Thyroid gland (tissue), 4 donors: Measurements from ENCODE around the gene TRAPPC2L. TPM values are rescaled to one million over a fixed set of nuclear protein-coding genes. Genes with fewer than 3 reads are reported as not detected.

ENCODE experiments used
- DNase-seq, 2 donors: peaks; one replicate each; pipeline ENCODE4 v3.0.0-alpha.2; 2019
- H3K27ac ChIP-seq, 3 donors: fragments of 200-600 bp; sonication (generic); 1 replicate in 2 of 3; 2 replicates in 1 of 3; pipeline ENCODE4 v1.5.1; 2016 to 2019; ENCODE audit warnings: mild to moderate bottlenecking in 1 of 3, moderate library complexity in 1 of 3
- H3K27me3 ChIP-seq: fragments of 200-600 bp; sonication (generic); one replicate; pipeline ENCODE4 v1.5.1; 2019
- H3K36me3 ChIP-seq, 2 donors: fragments of 200-600 bp; sonication (generic); one replicate each; pipeline ENCODE4 v1.5.1; 2016 to 2019
- H3K4me1 ChIP-seq, 2 donors: fragments of 200-600 bp; sonication (generic); one replicate each; pipeline ENCODE4 v1.5.1; 2017 to 2019
- H3K4me3 ChIP-seq, 3 donors: fragments of 200-600 bp; sonication (generic); replicated peaks in 1 of 3; 1 replicate in 2 of 3; 2 replicates in 1 of 3; pipeline ENCODE4 v1.5.1; 2016; ENCODE audit warnings: mild to moderate bottlenecking in 1 of 3
- H3K9me3 ChIP-seq: fragments of 200-600 bp; sonication (generic); one replicate; pipeline ENCODE4 v1.5.1; 2017
- POLR2A ChIP-seq, 2 donors: fragments of 450-650 bp; IDR thresholded peaks; one replicate each; pipeline ENCODE4 v1.6.1; 2017; ENCODE audit warnings: antibody characterized with exemption in 2 of 2, mild to moderate bottlenecking in 2 of 2, moderate library complexity in 1 of 2
- WGBS, 2 donors: methylation state at CpG; one replicate each; pipeline ENCODE4 v1.1.5; 2017; 5-methylcytosine and 5-hydroxymethylcytosine counted together
- intact Hi-C: fragments of 100-400 bp; cut with DNase I; formaldehyde crosslinking; loops from one replicate; pipeline ENCODE4 v1.15.1; 2023
- total RNA-seq, 4 donors: library from RNA; depleted of rRNA; stranded (reverse); fragments of >200 nt; gene quantifications; one replicate each; pipeline ENCODE4 v1.2.3, GENCODE V29; 2016
- TF ChIP-seq, protein P1 (sequence below), 6 experiments: fragments of 200-600 bp in 3 of 6; fragments of 450-650 bp in 3 of 6; sonication (generic) in 3 of 6; IDR thresholded peaks; one replicate each; pipeline ENCODE4 v1.5.1; 2016 to 2019; ENCODE audit warnings: antibody characterized with exemption in 6 of 6, mild to moderate bottlenecking in 2 of 6, inconsistent platforms in 1 of 6, moderate library complexity in 1 of 6

TRAPPC2L gene
- total RNA-seq, 4 donors from 2014 or later = 18.9 to 50.4 (median 43.8) TPM

DNA sequence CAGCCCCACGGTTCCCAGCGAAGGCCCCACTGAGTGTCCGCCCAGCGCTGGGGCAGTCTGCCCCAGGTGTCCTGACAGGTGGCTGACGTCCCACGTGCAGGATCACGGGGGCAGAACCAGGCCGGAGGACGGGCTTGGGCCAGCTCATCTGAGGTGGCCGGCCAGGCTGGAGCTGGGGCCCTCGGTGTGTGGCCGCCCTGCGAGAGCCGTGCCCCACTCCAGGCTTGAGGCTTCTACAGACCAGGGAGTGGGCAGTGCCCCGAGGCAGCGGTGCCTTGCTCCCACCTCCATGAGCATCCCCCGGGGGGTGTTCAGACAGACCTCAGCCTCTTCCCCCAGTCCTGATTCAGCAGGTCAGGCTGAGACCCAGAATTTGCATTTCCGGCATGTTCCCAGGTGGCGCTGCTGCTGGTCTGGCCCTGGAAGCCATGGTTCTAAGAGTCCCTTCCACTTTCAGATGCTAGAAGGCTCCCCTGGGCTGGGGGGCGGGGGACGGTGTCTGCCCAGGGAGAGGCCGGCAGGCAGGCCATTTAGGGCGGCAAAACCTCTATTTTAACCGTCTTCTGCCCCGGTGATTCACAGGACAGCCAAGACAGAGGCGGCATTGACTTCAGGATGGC is 44.9 kb downstream of the TRAPPC2L start:
- no peak for DNase-seq
- no peak for TF ChIP-seq POLR2A (IDR thresholded peaks at IDR 0.05)
- TF ChIP-seq, protein P1, sequence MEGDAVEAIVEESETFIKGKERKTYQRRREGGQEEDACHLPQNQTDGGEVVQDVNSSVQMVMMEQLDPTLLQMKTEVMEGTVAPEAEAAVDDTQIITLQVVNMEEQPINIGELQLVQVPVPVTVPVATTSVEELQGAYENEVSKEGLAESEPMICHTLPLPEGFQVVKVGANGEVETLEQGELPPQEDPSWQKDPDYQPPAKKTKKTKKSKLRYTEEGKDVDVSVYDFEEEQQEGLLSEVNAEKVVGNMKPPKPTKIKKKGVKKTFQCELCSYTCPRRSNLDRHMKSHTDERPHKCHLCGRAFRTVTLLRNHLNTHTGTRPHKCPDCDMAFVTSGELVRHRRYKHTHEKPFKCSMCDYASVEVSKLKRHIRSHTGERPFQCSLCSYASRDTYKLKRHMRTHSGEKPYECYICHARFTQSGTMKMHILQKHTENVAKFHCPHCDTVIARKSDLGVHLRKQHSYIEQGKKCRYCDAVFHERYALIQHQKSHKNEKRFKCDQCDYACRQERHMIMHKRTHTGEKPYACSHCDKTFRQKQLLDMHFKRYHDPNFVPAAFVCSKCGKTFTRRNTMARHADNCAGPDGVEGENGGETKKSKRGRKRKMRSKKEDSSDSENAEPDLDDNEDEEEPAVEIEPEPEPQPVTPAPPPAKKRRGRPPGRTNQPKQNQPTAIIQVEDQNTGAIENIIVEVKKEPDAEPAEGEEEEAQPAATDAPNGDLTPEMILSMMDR (IDR thresholded peaks at IDR 0.05) = no peak
- H3K27ac ChIP-seq = no peak overlapping the region
- WGBS, 2 donors = 77 to 84% methylated on average over 12 to 13 of the region's 26 CpGs
- H3K4me3 ChIP-seq = no peak overlapping the region
- no peaks in the 10 kb centered on the region for H3K4me1 ChIP-seq
- intact Hi-C loops = no loop called here
- H3K36me3 ChIP-seq = no peaks in the 10 kb centered on the region
- H3K9me3 ChIP-seq = no peaks in the 10 kb centered on the region
- no peaks in the 10 kb centered on the region for H3K27me3 ChIP-seq

DNA sequence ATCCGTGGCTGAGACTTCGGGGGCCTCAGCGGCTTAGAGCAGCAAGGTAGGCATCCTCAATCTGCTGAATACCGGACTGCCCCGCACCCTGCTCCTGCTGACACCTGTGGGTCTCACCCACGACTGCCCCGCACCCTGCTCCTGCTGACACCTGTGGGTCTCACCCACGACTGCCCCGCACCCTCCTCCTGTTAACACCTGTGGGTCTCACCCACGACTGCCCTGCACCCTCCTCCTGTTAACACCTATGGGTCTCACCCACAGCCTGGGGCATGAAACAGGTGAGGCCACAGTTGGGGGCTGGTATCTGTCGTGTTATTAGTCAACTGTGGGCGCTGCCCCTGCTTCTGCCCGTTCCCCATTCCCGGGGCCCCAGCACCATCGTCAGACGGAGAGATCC is 45.8 kb downstream of the TRAPPC2L start:
- H3K27ac ChIP-seq = no peak overlapping the region
- no peaks in the 10 kb centered on the region for H3K36me3 ChIP-seq
- DNase-seq = no peak
- WGBS, 2 donors = 90 to 93% methylated on average over 10 to 16 of the region's 16 CpGs
- intact Hi-C loops = no loop called here
- no peaks in the 10 kb centered on the region for H3K27me3 ChIP-seq
- no peaks in the 10 kb centered on the region for H3K4me1 ChIP-seq
- H3K9me3 ChIP-seq = no peaks in the 10 kb centered on the region
- TF ChIP-seq POLR2A (IDR thresholded peaks at IDR 0.05) = no peak
- TF ChIP-seq, protein P1 (IDR thresholded peaks at IDR 0.05) = no peak
- H3K4me3 ChIP-seq = no peak overlapping the region

DNA sequence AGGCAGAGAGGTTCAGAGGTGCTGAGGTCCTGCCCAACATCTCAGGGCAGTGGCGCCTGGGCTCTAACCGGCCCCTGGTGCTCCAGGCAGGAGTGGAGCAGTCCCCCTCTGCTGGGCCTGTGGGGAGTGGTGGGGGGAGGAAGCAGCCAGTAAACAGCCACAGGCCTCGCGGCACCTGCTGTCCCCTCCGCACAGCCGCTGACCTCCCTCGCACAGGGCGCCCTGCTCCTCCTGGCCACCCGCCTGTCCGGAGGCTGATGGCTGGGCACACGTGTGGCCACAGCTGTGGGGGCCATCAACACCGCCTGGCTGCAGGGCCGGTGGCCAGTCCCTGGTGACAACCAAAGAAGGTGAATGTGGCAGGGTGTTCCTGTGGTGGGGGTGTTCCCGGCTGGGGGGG is 46.3 kb downstream of the TRAPPC2L start:
- Histone ChIP-seq H3K27ac (no peak overlapping the region), H3K9me3 (no peaks in the 10 kb centered on the region), H3K36me3 (no peaks in the 10 kb centered on the region), H3K4me3 (no peak overlapping the region), H3K4me1 (no peaks in the 10 kb centered on the region), H3K27me3 (no peaks in the 10 kb centered on the region)
- DNase-seq = no peak
- TF ChIP-seq POLR2A (IDR thresholded peaks at IDR 0.05) = no peak
- TF ChIP-seq, protein P1 (IDR thresholded peaks at IDR 0.05) = no peak
- intact Hi-C loops = no loop called here
- WGBS, 2 donors = 68 to 88% methylated on average over 5 to 12 of the region's 14 CpGs

DNA sequence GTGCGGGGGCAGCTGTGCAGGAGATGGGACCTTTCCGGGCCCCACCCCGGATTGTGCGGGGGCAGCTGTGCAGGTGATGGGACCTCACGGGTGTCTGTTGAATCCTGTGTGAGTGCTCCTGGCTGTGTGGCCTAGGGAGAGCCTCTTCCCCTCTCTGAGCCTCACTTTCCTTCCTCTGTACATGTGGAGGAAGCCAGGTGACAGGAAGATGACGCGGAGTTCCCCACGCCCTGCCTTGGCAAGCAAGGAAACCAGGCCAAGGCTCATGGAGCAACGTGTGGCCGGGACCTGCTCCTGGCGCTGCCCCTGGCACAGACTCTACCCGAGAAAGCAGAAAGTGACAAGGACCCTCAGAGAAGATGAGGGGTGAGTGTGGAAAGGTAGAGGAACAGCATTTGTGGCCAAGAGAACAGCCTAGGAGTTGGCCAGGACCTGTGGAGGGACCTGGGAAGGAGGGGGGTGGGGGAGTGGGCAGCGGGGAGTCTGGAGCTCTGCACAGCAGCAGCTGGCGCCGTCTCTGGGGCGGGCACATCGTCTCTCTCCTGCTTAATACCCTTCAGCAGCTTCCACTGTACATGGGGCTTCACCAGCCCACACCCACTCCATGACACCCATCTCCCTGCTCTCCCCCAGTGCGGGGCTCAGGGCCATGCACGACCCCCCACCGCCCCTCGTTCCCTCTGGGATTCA is 47.9 kb downstream of the TRAPPC2L start:
- H3K4me3 ChIP-seq = no peak overlapping the region
- WGBS, 2 donors = 74 to 87% methylated on average over 16 to 19 of the region's 21 CpGs
- H3K27ac ChIP-seq = no peak overlapping the region
- intact Hi-C loops = no loop called here
- H3K9me3 ChIP-seq = no peaks in the 10 kb centered on the region
- no peaks in the 10 kb centered on the region for H3K27me3 ChIP-seq
- TF ChIP-seq, protein P1 (IDR thresholded peaks at IDR 0.05) = no peak
- no peak for TF ChIP-seq POLR2A (IDR thresholded peaks at IDR 0.05)
- no peaks in the 10 kb centered on the region for H3K36me3 ChIP-seq
- DNase-seq = no peak
- no peaks in the 10 kb centered on the region for H3K4me1 ChIP-seq

DNA sequence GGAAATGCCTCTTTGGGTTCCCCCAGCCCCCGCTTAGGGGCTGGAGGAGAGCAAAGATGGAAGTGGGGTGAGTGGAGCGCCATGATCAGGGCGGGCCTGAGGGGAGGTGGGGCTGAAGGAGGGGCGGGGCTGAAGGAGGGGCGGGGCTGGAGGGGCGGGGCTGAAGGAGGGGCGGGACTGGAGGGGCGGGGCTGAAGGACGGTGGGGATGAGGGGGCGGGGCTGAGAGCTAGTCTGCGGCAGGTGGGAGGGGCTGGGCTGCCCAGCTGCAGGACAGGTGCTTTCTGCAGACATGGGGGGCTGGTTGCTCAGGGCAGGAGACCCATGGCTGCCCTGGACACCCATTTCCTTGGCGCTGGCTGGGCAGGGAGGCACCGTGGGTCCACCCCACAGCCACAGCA is 48.6 kb downstream of the TRAPPC2L start:
- no peaks in the 10 kb centered on the region for H3K36me3 ChIP-seq
- TF ChIP-seq POLR2A (IDR thresholded peaks at IDR 0.05) = no peak
- TF ChIP-seq, protein P1 (IDR thresholded peaks at IDR 0.05) = no peak
- no peak overlapping the region for H3K27ac ChIP-seq
- no peak for DNase-seq
- H3K27me3 ChIP-seq = no peaks in the 10 kb centered on the region
- WGBS, 2 donors = 40 to 43% methylated on average over 7 to 13 of the region's 13 CpGs
- no peak overlapping the region for H3K4me3 ChIP-seq
- intact Hi-C loops = no loop called here
- H3K4me1 ChIP-seq = no peaks in the 10 kb centered on the region
- no peaks in the 10 kb centered on the region for H3K9me3 ChIP-seq
